GM18507 (cell line): ENCODE data around the gene MICAL2.

Experiments used
- DNase-seq: peaks from one replicate; pipeline ENCODE4 v3.0.0; 2011; ENCODE audit warnings: low read depth; ENCODE audit not compliant: insufficient read length; ENCODE audit errors: extremely low spot score
- FAIRE-seq: peaks from 2 replicates; lab custom pipeline; 2011; peaks lifted over from hg19 to GRCh38; lab: Jason Lieb, UNC

Gene MICAL2

GRCh38 chr11:12269446-12270214 is 159.2 kb downstream of the MICAL2 start:
- no peak for DNase-seq

GRCh38 chr11:12270215-12270797 is 159.9 kb downstream of the MICAL2 start:
- no peak for FAIRE-seq
- no peak for DNase-seq

More at GRCh38 chr11:12269446-12270214, 159.2 kb downstream of the MICAL2 start:
- no peak for FAIRE-seq

- no peak for DNase-seq
- no peak for FAIRE-seq
These were observed 160.4 kb downstream of the MICAL2 start for GRCh38 chr11:12270817-12271216.

- FAIRE-seq (no peak), DNase-seq (no peak)
These were observed 160.9 kb downstream of the MICAL2 start for GRCh38 chr11:12271241-12271640.

- FAIRE-seq (no peak), DNase-seq (no peak)
These were observed 161.5 kb downstream of the MICAL2 start for GRCh38 chr11:12271826-12272366.

GRCh38 chr11:12272821-12273617 is 162.6 kb downstream of the MICAL2 start:
- DNase-seq, result no peak
- FAIRE-seq, result no peak

- FAIRE-seq (no peak), DNase-seq (no peak)
These were observed 163.2 kb downstream of the MICAL2 start for GRCh38 chr11:12273618-12273995.

GRCh38 chr11:12274056-12274455 is 163.7 kb downstream of the MICAL2 start:
- FAIRE-seq (no peak), DNase-seq (no peak)

- FAIRE-seq (no peak), DNase-seq (no peak)
These were observed 164.3 kb downstream of the MICAL2 start for GRCh38 chr11:12274558-12275197.

GRCh38 chr11:12275818-12276217 is 165.4 kb downstream of the MICAL2 start:
- no peak for FAIRE-seq
- no peak for DNase-seq

- DNase-seq (no peak), FAIRE-seq (no peak)
These were observed 166.0 kb downstream of the MICAL2 start for GRCh38 chr11:12276356-12276755.

- FAIRE-seq, result no peak
- DNase-seq, result no peak
These were observed 166.6 kb downstream of the MICAL2 start for GRCh38 chr11:12276831-12277475.

GRCh38 chr11:12278766-12279671 is 168.6 kb downstream of the MICAL2 start:
- DNase-seq, result no peak
- FAIRE-seq, result no peak

GRCh38 chr11:12279672-12280108 is 169.3 kb downstream of the MICAL2 start:
- FAIRE-seq, result no peak

GRCh38 chr11:12280199-12280837 is 169.9 kb downstream of the MICAL2 start:
- no peak for FAIRE-seq
- no peak for DNase-seq

More at GRCh38 chr11:12279672-12280108, 169.3 kb downstream of the MICAL2 start:
- DNase-seq, result no peak

- no peak for FAIRE-seq
- no peak for DNase-seq
These were observed 170.6 kb downstream of the MICAL2 start for GRCh38 chr11:12280838-12281565.
